Chondrocyte (in vitro differentiated cells): ENCODE data around the gene PDCL2. TPM values are rescaled to one million over a fixed set of nuclear protein-coding genes. Genes with fewer than 3 reads are reported as not detected.

Experiments
- DNase-seq: peaks from one replicate; pipeline ENCODE4 v3.0.0; 2021; ENCODE audit warnings: mixed read lengths, low spot score
- H3K27ac Mint-ChIP-seq: one replicate; pipeline ENCODE4 v1.8.0; 2021; ENCODE audit warnings: mild to moderate bottlenecking, moderate library complexity, mixed read lengths; ENCODE audit not compliant: unreplicated experiment
- H3K27me3 Mint-ChIP-seq: 2 replicates; pipeline ENCODE4 v1.8.0; 2021; ENCODE audit warnings: low read depth, mixed read lengths
- H3K36me3 Mint-ChIP-seq: 2 replicates; pipeline ENCODE4 v1.8.0; 2021; ENCODE audit warnings: low read depth, mixed read lengths
- H3K4me1 Mint-ChIP-seq: 2 replicates; pipeline ENCODE4 v1.8.0; 2021; ENCODE audit warnings: low read depth, mild to moderate bottlenecking, mixed read lengths
- H3K4me3 Mint-ChIP-seq: one replicate; pipeline ENCODE4 v1.8.0; 2021; ENCODE audit warnings: mild to moderate bottlenecking, moderate library complexity, mixed read lengths; ENCODE audit not compliant: unreplicated experiment
- H3K9me3 Mint-ChIP-seq: 2 replicates; pipeline ENCODE4 v1.8.0; 2021; ENCODE audit warnings: low read depth, mixed read lengths
- CTCF ChIP-seq: fragments of 200-600 bp; sonication (generic); IDR thresholded peaks from 2 replicates; pipeline ENCODE4 v1.5.0; 2021; ENCODE audit warnings: antibody characterized with exemption, mild to moderate bottlenecking, moderate library complexity
- total RNA-seq: library from RNA; stranded (reverse); gene quantifications from 3 replicates; pipeline ENCODE4 v1.2.1, GENCODE V29; 2021

The PDCL2 gene
- total RNA-seq, 1 donor from 2014 or later = not detected

GRCh38 chr4:55610381-55610780 lies 18.3 kb upstream of the PDCL2 start:
- Mint-ChIP-seq H3K27ac (no peak overlapping the region), H3K36me3 (no peaks in the 10 kb centered on the region), H3K27me3 (peaks cover 3% of the 10 kb centered on the region), H3K9me3 (no peaks in the 10 kb centered on the region), H3K4me3 (no peak overlapping the region), H3K4me1 (no peaks in the 10 kb centered on the region)
- no peak for TF ChIP-seq CTCF
- DNase-seq = no peak

GRCh38 chr4:55609393-55609866 lies 17.4 kb upstream of the PDCL2 start:
- no peak for TF ChIP-seq CTCF

GRCh38 chr4:55608591-55608990 lies 16.5 kb upstream of the PDCL2 start:
- Mint-ChIP-seq H3K4me1 (no peaks in the 10 kb centered on the region), H3K27me3 (peaks cover 6% of the 10 kb centered on the region), H3K9me3 (no peaks in the 10 kb centered on the region), H3K4me3 (no peak overlapping the region), H3K27ac (no peak overlapping the region), H3K36me3 (no peaks in the 10 kb centered on the region)
- DNase-seq = no peak
- no peak for TF ChIP-seq CTCF

More at GRCh38 chr4:55609393-55609866, 17.4 kb upstream of the PDCL2 start:
- Mint-ChIP-seq H3K27ac (no peak overlapping the region), H3K4me1 (no peaks in the 10 kb centered on the region), H3K4me3 (no peak overlapping the region), H3K36me3 (no peaks in the 10 kb centered on the region), H3K9me3 (no peaks in the 10 kb centered on the region), H3K27me3 (peaks cover 6% of the 10 kb centered on the region)
- no peak for DNase-seq

- H3K36me3 Mint-ChIP-seq = no peaks in the 10 kb centered on the region
- H3K27me3 Mint-ChIP-seq = peaks cover 11% of the 10 kb centered on the region
- no peak for TF ChIP-seq CTCF
- H3K27ac Mint-ChIP-seq = no peak overlapping the region
- no peak for DNase-seq
- no peak overlapping the region for H3K4me3 Mint-ChIP-seq
- no peaks in the 10 kb centered on the region for H3K4me1 Mint-ChIP-seq
- H3K9me3 Mint-ChIP-seq = no peaks in the 10 kb centered on the region
Measured at GRCh38 chr4:55604996-55605395, 13.0 kb upstream of the PDCL2 start.

GRCh38 chr4:55600640-55601039 lies 8.6 kb upstream of the PDCL2 start:
- Mint-ChIP-seq H3K27ac (no peak overlapping the region), H3K4me3 (no peak overlapping the region), H3K27me3 (peaks cover 16% of the 10 kb centered on the region), H3K36me3 (peaks cover 2% of the 10 kb centered on the region), H3K9me3 (peaks cover 5% of the 10 kb centered on the region), H3K4me1 (no peaks in the 10 kb centered on the region)
- TF ChIP-seq CTCF = no peak
- no peak for DNase-seq
